Measurements from ENCODE around the gene PGF.

The PGF gene

DNA sequence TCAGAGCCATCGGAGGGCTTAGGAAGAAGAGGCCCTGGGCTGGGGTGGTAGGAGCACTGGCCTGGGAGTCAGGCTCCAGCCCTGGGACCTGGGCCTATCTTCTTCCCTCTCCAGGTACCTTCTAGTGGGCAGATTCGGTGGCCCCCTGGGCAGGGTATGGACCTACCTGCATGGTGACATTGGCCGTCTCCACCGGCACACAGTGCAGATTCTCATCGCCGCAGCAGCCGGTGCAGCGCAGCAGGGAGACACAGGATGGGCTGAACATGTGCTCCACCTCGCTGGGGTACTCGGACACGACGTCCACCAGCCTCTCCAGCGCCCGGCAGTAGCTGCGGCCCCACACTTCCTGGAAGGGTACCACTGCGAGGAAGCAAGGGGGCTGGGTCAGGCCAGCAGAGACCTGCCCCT lies 6.2 kb downstream of the PGF start:
- no peak for TF ChIP-seq ZFX (IDR thresholded peaks at IDR 0.05)
- TF ChIP-seq, protein P1, sequence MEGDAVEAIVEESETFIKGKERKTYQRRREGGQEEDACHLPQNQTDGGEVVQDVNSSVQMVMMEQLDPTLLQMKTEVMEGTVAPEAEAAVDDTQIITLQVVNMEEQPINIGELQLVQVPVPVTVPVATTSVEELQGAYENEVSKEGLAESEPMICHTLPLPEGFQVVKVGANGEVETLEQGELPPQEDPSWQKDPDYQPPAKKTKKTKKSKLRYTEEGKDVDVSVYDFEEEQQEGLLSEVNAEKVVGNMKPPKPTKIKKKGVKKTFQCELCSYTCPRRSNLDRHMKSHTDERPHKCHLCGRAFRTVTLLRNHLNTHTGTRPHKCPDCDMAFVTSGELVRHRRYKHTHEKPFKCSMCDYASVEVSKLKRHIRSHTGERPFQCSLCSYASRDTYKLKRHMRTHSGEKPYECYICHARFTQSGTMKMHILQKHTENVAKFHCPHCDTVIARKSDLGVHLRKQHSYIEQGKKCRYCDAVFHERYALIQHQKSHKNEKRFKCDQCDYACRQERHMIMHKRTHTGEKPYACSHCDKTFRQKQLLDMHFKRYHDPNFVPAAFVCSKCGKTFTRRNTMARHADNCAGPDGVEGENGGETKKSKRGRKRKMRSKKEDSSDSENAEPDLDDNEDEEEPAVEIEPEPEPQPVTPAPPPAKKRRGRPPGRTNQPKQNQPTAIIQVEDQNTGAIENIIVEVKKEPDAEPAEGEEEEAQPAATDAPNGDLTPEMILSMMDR (conservative IDR thresholded peaks at IDR 0.05): no peak
- H3K27ac ChIP-seq: no peak overlapping the region

DNA sequence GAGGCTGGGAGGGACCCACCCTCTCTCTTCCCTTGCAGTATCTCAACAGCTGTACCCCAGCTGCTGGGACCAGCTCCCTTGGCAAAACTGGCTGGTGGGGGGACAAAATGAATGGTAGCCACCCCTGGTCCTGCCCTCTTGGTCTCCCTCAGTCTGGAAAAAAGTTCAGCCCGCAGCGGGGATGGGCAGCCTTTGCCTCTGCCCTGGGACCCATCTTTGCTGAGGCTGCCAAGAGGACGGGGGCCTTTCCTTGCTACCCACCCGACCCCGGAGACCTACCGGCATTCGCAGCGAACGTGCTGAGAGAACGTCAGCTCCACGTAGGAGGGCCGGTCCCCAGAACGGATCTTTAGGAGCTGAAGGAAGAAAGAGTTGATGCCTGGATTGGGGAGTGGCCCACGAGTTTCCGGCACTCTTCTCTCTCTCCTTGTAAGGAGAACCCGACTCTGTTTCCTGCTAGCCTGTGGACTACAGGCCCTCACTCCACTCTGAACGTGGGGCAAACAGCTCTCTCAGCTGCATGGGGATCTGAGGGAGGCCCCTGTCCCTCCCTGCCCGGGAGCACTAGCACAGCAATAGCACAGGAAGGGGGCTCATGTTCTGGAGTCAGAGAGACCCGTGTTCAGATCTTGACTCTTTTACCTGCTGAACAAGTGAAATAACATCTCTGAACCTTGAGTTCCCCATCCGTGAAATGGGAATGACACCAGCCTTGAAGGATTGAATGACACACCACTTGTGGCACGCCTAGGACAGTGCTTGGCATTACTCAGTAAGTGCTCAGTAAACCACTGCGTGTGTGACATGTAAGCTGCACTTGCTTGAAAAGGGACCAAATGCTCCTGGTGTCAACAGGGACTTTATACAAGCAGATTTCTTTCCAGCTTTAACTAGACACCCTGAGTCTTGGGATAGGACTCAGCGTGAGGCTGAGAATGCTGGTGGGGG lies 6.9 kb downstream of the PGF start:
- TF ChIP-seq ZFX (IDR thresholded peaks at IDR 0.05): no peak
- TF ChIP-seq, protein P1 (conservative IDR thresholded peaks at IDR 0.05): no peak
- H3K27ac ChIP-seq: no peak overlapping the region

DNA sequence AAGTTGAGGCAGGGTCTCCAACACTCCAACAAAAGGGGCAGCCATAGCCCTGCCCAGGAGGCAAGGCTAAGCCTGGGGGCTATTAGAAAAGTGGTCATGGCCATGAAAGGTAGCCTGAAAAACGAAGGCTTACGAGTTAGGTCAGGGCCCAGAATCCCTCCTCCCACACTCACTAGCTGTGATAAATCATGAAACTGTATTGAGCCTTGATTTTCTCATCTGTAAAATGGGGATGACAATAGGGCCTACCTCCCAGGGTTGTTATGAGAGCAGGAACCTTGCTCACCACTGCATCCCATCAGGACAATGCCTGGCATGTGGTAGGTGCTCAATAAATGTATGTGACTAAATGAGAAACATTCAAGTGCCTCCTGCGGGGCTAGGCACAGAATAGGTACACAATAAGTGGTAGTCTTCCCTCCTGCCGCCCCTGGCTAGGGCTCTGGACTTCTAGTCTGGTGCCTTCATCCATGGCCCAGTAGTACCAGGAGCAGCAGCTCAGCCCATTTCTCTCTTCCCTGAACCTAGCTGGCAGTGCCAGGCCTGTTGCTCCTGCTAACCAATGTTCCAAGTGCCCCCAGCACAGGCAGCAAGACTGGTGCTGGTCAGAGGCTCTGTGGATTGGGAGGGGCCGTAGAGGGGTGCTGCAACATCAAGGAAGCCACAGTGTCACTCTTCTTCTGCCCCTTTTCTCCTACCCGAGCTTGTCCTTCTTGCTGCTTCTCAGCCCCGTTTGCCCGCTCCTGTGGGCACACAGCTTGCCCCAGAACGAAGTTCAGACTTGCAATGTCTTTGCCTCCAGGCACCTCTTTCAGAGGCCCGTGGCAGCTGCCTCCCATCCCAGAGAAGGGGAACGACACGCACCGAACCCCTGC lies 7.8 kb downstream of the PGF start:
- H3K27ac ChIP-seq: no peak overlapping the region
- TF ChIP-seq, protein P1 (conservative IDR thresholded peaks at IDR 0.05): no peak
- TF ChIP-seq ZFX (IDR thresholded peaks at IDR 0.05): no peak

DNA sequence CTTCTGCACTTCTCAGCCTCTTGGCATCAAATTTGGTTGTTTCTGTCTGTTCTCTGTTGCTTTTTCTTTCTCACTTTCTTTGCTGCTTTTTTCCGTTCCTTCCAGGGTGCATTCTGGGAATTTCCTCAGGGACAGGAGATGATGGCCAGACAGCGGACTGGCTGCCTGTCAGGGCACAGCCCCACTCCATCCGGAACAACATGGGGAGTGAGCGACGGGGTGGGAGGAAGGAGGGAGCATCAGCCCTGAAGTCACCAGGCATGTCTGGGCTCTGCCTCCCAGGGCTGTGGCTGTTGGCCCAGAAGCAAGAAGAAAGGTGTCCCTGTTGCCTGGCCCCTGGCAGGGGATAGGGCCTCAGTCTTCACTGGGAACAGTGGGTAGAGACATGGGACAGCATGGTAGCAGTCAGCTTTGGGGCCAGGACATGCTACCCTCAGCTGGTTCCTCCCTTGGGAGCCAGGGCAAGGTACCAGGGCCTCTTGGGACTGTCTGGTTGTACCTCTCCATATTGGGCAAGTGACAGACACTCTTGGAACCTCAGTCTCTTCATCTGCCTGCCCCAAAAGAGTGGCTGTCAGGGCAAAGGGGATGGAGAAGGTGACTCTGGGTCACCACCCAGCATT lies 8.6 kb downstream of the PGF start:
- TF ChIP-seq ZFX (IDR thresholded peaks at IDR 0.05): no peak
- TF ChIP-seq, protein P1 (conservative IDR thresholded peaks at IDR 0.05): no peak; the same call in 1 of the 2 replicates

DNA sequence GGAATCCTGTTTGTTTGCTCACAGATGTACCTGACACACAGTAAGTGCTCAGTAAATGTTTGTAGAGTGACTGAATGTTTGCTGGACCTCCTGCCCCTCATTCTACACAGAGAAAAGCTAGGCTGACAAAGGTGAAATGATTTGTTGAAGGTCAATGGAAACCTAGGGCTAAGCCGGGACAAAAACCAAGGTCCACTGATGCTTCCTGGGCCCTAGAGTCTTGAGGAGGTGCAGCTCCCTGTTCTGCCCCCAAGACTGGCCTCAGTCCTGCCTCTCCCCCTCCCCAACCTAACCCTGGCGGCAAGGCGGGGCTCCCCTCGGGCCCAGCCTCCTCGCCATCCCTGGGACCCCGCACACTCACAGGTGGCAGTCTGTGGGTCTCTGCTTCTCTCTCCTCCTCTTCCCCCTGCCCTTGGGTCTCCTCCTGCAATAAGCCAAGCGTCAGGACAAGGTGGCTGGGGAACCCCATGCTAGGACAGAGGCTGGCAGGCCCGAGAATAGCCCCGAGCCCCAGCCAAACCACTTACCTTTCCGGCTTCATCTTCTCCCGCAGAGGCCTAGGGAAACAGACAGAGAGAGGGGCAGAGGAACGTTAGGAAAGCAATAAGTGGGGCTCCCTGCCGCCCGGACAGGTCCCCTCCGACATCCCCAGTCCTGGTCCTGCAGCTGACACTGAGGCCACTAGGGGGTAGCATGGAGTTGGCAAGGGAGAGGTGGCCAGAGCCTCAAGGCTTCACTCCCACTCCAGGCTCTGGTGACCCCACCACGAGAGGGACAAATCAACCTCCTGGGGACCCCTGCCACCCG lies 9.3 kb downstream of the PGF start:
- TF ChIP-seq, protein P1 (conservative IDR thresholded peaks at IDR 0.05): peak; percentile 98
- no peak for TF ChIP-seq ZFX (IDR thresholded peaks at IDR 0.05)
- H3K27ac ChIP-seq: peak overlapping the region; percentile 11; the same call in 1 of the 2 replicates

More for the DNA sequence above, 8.6 kb downstream of the PGF start:
- H3K27ac ChIP-seq: no peak overlapping the region

DNA sequence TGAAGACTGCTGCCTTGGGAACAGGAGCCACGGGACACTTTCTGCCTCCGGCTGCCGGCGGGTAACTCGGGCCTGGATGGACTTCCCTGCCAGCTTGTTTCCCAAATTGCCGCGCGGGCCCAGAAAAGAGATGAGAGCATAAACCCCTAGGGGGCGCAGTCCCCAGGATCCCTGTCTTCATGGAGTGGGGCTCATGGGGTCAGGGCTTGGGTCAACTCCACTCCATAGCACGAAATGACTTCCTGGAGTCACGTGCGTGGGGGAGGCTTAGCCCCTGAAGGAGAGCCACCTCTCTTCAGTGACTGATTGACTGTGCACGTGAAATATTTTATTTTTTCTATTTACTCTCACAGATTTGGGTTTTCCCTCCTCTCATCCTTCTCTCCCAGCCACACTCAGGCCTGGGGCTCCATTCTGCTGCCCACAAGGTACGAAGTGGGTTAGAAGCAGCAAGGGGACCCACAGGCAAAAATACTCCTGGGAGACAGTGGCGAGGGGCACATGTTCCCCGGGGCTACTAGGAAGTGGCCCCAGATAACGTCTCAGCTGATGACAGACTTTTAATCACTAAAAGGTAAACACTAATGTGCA lies 10.0 kb downstream of the PGF start:
- TF ChIP-seq ZFX (IDR thresholded peaks at IDR 0.05): no peak
- TF ChIP-seq, protein P1 (conservative IDR thresholded peaks at IDR 0.05): peak; percentile 83
- peak overlapping the region; percentile 11; the same call in 1 of the 2 replicates for H3K27ac ChIP-seq
